GM21390 (cell line): Measurements from ENCODE around the gene RHOT1.
"Not testable (repeated sequence)": the region's sequence is repeated elsewhere in the genome, so short reads cannot be mapped to it uniquely, and the experiment has no call there.

Experiments used
- ATAC-seq: cut with Tn5 transposase; IDR thresholded peaks from one replicate; pipeline ENCODE4 v1.9.1; 2021; ENCODE audit not compliant: unreplicated experiment

RHOT1 gene

GRCh38 chr17:32158870-32159585, 16.7 kb downstream of the RHOT1 start:
- no peak for ATAC-seq

GRCh38 chr17:32159586-32160438, 17.5 kb downstream of the RHOT1 start:
- no peak for ATAC-seq

- ATAC-seq: no peak
Observed at GRCh38 chr17:32160526-32160925, 18.2 kb downstream of the RHOT1 start.

GRCh38 chr17:32161029-32161428, 18.7 kb downstream of the RHOT1 start:
- no peak for ATAC-seq

DNA sequence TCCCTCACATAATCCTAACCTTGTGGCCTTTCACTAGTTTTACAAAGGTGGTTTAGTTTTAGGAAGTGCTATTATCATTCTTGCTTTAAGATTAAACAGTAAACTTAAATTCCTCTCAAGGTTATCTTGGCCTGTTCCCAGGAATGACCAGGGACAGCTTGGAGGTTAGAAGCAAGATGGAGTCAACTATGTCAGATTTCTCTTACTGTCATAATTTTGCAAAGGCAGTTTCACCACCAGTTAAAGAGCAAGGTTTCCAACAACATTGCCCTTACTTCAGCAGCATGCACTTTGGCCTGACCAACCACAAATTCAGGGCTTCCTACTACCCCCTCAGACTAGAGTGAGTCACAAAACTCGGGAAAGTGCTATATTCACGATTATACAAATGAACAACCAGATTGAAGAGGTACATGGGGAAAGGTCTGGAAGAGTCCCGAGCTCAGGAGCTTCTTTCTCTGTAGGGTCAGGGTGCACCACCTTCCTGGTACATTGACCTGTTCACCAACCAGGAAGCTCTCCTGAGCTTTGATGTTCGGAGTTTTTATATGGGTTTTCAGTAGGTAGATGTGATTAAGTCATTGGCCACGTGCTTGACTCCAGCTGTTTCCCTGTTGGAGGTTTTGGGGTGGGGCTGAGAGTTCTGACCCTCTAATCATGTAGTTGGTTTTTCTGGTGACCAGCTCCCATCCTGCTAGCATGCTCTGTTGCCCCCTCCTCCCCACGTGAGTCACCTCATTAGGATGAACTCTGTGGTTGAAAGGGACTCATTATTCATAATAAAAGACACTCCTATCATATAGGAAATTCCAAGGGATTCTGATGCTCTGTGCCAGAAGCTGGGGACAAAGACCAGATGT, 19.4 kb downstream of the RHOT1 start:
- no peak for ATAC-seq

DNA sequence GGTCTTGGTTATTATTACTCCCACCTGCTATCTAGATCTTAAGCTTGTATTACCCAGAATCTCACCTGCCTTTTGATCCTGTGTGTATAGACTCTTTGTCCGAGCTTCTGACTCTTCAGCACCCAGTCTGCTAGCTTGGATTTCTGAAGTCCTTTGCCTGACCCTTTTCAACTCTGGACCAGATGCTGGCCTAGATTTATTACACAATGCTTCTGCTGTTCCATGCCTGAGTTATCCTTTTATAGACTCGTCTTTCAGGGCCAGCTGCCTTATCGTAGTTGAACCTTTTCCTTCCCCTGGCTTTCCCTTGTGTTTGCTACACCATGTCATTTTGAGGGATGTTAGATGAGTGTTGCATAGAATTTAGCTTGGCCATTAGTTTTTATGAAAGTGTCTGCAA, 32.6 kb downstream of the RHOT1 start:
- no peak for ATAC-seq

- not testable (repeated sequence) for ATAC-seq
Observed at GRCh38 chr17:32178679-32179078, 36.4 kb downstream of the RHOT1 start.

DNA sequence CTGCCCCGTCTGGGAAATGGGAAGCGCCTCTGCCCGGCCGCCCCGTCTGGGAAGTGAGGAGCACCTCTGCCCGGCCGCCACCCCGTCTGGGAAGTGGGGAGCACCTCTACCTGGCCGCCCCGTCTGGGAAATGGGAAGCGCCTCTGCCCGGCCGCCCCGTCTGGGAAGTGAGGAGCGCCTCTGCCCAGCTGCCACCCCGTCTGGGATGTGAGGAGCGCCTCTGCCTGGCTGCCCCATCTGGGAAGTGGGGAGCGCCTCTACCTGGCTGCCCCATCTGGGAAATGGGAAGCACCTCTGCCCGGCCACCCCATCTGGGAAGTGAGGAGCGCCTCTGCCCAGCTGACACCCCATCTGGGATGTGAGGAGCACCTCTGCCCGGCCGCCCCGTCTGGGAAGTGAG, 36.8 kb downstream of the RHOT1 start:
- ATAC-seq: not testable (repeated sequence)

- not testable (repeated sequence) for ATAC-seq
Observed at GRCh38 chr17:32179526-32179925, 37.2 kb downstream of the RHOT1 start.

DNA sequence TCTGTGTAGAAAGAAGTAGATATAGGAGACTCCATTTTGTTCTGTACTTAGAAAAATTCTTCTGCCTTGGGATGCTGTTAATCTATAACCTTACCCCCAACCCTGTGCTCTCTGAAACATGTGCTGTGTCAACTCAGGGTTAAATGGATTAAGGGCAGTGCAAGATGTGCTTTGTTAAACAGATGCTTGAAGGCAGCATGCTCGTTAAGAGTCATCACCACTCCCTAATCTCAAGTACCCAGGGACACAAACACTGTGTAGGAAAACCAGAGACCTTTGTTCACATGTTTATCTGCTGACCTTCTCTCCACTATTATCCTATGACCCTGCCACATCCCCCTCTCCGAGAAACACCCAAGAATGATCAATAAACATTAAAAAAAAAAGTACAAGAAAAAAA, 38.0 kb downstream of the RHOT1 start:
- ATAC-seq: not testable (repeated sequence)

- ATAC-seq: no peak
Observed at GRCh38 chr17:32185875-32186274, 43.6 kb downstream of the RHOT1 start.

- no peak for ATAC-seq
Observed at GRCh38 chr17:32187271-32187670, 45.0 kb downstream of the RHOT1 start.

GRCh38 chr17:32189343-32189742, 47.0 kb downstream of the RHOT1 start:
- ATAC-seq: no peak

- no peak for ATAC-seq
Observed at GRCh38 chr17:32191306-32191705, 49.0 kb downstream of the RHOT1 start.

DNA sequence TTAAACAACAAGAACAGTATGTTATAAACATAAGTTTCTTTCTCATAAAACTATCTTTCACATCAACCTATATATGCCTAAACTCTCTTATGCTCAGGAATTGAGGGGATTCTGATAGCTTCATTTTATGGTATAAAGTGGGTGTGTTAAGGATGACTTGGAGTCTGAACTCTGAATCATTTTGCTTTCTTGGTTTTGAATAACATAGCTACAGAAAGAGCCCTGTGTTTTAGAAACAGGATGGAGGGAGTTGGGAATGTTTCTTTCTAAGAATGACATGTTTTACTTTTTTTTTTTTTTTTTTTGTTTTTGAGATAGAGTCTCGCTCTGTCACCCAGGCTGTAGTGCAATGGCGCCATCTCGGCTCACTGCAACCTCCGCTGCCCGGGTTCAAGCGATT, 50.1 kb downstream of the RHOT1 start:
- ATAC-seq: no peak

- ATAC-seq: no peak
Observed at GRCh38 chr17:32197987-32198386, 55.7 kb downstream of the RHOT1 start.

DNA sequence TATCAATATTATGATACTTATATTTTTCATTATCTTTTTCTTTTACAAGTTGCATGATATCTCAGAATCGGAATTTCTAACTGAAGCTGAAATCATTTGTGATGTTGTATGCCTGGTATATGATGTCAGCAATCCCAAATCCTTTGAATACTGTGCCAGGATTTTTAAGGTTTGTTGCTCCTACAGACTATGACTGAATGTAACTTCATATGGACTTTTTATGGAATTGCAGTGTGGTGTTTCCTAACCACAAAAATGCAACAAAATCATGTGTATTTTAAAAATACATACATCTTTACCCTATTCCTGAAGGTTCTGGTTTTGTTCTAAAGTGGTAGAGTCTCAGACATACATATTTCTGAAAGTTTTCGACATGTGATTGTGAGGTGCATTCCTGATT, 64.6 kb downstream of the RHOT1 start:
- no peak for ATAC-seq

DNA sequence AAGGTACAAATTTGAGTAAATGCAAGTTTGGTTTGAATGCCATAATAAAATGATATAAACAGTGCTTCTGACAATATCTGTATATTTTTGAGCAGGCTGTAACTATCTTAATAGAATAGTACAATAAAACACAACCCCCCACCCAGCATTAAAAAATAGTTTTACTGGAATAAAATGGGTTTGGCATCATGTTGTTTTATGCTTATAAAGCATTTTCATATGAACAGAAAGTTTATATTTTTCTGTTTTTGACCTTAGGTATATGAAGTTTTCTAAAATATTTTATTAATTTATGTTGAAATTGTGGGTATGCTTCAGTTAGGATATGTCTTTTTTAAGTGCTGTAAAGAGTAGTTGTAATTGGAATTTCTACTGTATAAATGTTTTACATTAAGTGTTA, 66.1 kb downstream of the RHOT1 start:
- ATAC-seq: no peak

DNA sequence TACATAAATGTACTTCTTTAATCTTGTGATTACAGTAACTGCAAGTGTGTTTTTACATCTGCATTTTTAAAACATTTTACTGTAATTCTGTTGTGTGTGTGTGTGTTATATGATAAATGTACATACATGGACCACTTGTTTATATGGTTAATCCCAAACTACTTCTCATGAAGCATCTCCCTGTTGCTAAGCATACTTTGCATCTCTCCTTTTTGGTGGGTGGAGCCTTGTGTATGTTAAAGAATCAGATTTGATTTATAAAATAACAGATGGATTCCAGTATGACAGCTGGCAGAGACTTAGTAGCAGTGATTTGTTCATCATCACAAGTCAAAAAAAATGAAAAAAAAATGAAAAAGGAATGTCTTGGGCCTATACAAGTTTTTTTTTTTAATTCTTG, 67.3 kb downstream of the RHOT1 start:
- ATAC-seq: no peak

- no peak for ATAC-seq
Observed at GRCh38 chr17:32211671-32212070, 69.4 kb downstream of the RHOT1 start.

- no peak for ATAC-seq
Observed at GRCh38 chr17:32215696-32216095, 73.4 kb downstream of the RHOT1 start.
